WTC11 (cell line): ENCODE data around the gene DALRD3. TPM values are rescaled to one million over a fixed set of nuclear protein-coding genes. Genes with fewer than 3 reads are reported as not detected.
A peak's percentile ranks its signal among the peaks of the same experiment; 100 is the strongest.

Source experiments
- ATAC-seq: fragments of 200-7000 bp; cut with Tn5 transposase; 2 replicates; pipeline ENCODE4 v1.10.0; 2021; ENCODE audit warnings: mild to moderate bottlenecking, moderate library complexity
- CTCF ChIA-PET: fragments of 300-600 bp; sonication (Branson Sonifier 250); formaldehyde crosslinking; loops from one replicate; lab custom pipeline; 2021; ENCODE audit warnings: antibody characterized with exemption; lab: Charles Lee
- POLR2A ChIA-PET: fragments of 350-600 bp; sonication (Branson Sonifier 250); formaldehyde crosslinking; loops from one replicate; lab custom pipeline; 2021; ENCODE audit warnings: antibody characterized with exemption; lab: Charles Lee
- DNase-seq: peaks from one replicate; pipeline ENCODE4 v3.0.0; 2021; ENCODE audit warnings: low spot score
- H3K27ac Mint-ChIP-seq: 2 replicates; pipeline ENCODE4 v1.8.0; 2021; ENCODE audit warnings: mixed read lengths
- H3K27me3 Mint-ChIP-seq: 2 replicates; pipeline ENCODE4 v1.8.0; 2021; ENCODE audit warnings: low read depth, mild to moderate bottlenecking, moderate library complexity, mixed read lengths
- H3K36me3 Mint-ChIP-seq: 2 replicates; pipeline ENCODE4 v1.8.0; 2021; ENCODE audit warnings: mixed read lengths
- H3K4me1 Mint-ChIP-seq: 2 replicates; pipeline ENCODE4 v1.8.0; 2022; ENCODE audit warnings: mixed read lengths
- H3K4me3 Mint-ChIP-seq: 2 replicates; pipeline ENCODE4 v1.8.0; 2021; ENCODE audit warnings: mild to moderate bottlenecking, moderate library complexity, mixed read lengths
- H3K9me3 Mint-ChIP-seq: 2 replicates; pipeline ENCODE4 v1.8.0; 2021; ENCODE audit warnings: mixed read lengths
- ATF6 ChIP-seq: sonication (generic); formaldehyde crosslinking; IDR thresholded peaks from 2 replicates; pipeline ENCODE4 v1.8.1; 2023; ENCODE audit warnings: mild to moderate bottlenecking, missing genetic modification reagents
- IRF2 ChIP-seq: sonication (generic); formaldehyde crosslinking; IDR thresholded peaks from 2 replicates; pipeline ENCODE4 v1.8.0; 2022; ENCODE audit warnings: low read depth, missing genetic modification reagents, borderline replicate concordance
- MYBL2 ChIP-seq: sonication (generic); formaldehyde crosslinking; IDR thresholded peaks from 2 replicates; pipeline ENCODE4 v1.8.1; 2023; ENCODE audit warnings: mild to moderate bottlenecking, moderate library complexity, missing genetic modification reagents
- NFYB ChIP-seq: sonication (generic); formaldehyde crosslinking; conservative IDR thresholded peaks from 2 replicates; pipeline ENCODE4 v1.8.0; 2022; ENCODE audit warnings: low read depth, missing genetic modification reagents
- OVOL2 ChIP-seq: fragments of 250-450 bp; sonication (Bioruptor Pico); IDR thresholded peaks from 2 replicates; pipeline ENCODE4 v1.9.0; 2021; ENCODE audit warnings: mild to moderate bottlenecking, borderline replicate concordance
- PRRX2 ChIP-seq: fragments of 250-450 bp; sonication (Bioruptor Pico); IDR thresholded peaks from 2 replicates; pipeline ENCODE4 v1.8.0; 2021; ENCODE audit warnings: mild to moderate bottlenecking
- RELA ChIP-seq: sonication (generic); formaldehyde crosslinking; IDR thresholded peaks from 2 replicates; pipeline ENCODE4 v1.8.1; 2022; ENCODE audit warnings: missing genetic modification reagents, mild to moderate bottlenecking, borderline replicate concordance
- SMAD3 ChIP-seq: sonication (generic); formaldehyde crosslinking; IDR thresholded peaks from 2 replicates; pipeline ENCODE4 v1.8.0; 2022; ENCODE audit warnings: missing genetic modification reagents, mild to moderate bottlenecking, borderline replicate concordance
- USF1 ChIP-seq: sonication (generic); formaldehyde crosslinking; IDR thresholded peaks from 2 replicates; pipeline ENCODE4 v1.8.0; 2022; ENCODE audit warnings: mild to moderate bottlenecking, missing genetic modification reagents
- USF2 ChIP-seq: sonication (generic); formaldehyde crosslinking; IDR thresholded peaks from 2 replicates; pipeline ENCODE4 v1.8.1; 2023; ENCODE audit warnings: mild to moderate bottlenecking, missing genetic modification reagents, moderate library complexity
- ZBTB21 ChIP-seq: sonication (generic); formaldehyde crosslinking; IDR thresholded peaks from 2 replicates; pipeline ENCODE4 v1.8.1; 2023; ENCODE audit warnings: mild to moderate bottlenecking, missing genetic modification reagents, borderline replicate concordance
- ZNF317 ChIP-seq: sonication (generic); formaldehyde crosslinking; IDR thresholded peaks from 2 replicates; pipeline ENCODE4 v1.8.1; 2023; ENCODE audit warnings: low read depth, mild to moderate bottlenecking, moderate library complexity, missing genetic modification reagents, borderline replicate concordance
- total RNA-seq: library from RNA; stranded (reverse); gene quantifications from 3 replicates; pipeline ENCODE4 v1.2.3, GENCODE V29; 2021
- TF ChIP-seq, protein P1 (sequence below): fragments of 250-450 bp; sonication (Bioruptor Pico); IDR thresholded peaks from 2 replicates; pipeline ENCODE4 v1.9.0; 2021; ENCODE audit warnings: mild to moderate bottlenecking
- TF ChIP-seq, protein P2 (sequence below): sonication (generic); formaldehyde crosslinking; IDR thresholded peaks from 2 replicates; pipeline ENCODE4 v1.8.0; 2022; ENCODE audit warnings: mild to moderate bottlenecking, missing genetic modification reagents
- TF ChIP-seq, protein P3 (sequence below): sonication (generic); formaldehyde crosslinking; IDR thresholded peaks from 2 replicates; pipeline ENCODE4 v1.8.0; 2023; ENCODE audit warnings: missing genetic modification reagents, mild to moderate bottlenecking, borderline replicate concordance
- TF ChIP-seq, protein P4 (sequence below): sonication (generic); formaldehyde crosslinking; IDR thresholded peaks from 2 replicates; pipeline ENCODE4 v1.8.1; 2023; ENCODE audit warnings: mild to moderate bottlenecking, missing genetic modification reagents
- TF ChIP-seq, protein P5 (sequence below): sonication (generic); formaldehyde crosslinking; IDR thresholded peaks from 2 replicates; pipeline ENCODE4 v1.8.0; 2022; ENCODE audit warnings: mild to moderate bottlenecking, missing genetic modification reagents

DALRD3 gene
- total RNA-seq, 1 experiment from 2014 or later: 41.4 TPM

GRCh38 chr3:48991851-48992545, 26.4 kb downstream of the DALRD3 start:
- ChIA-PET POLR2A (interaction anchor here (1.2 to 3.6 kb wide), 3 partner anchors 15 to 38 kb away, joined by 3 to 61 read pairs (median 3); partner anchors contain the start of genes IMPDH2 and WDR6), CTCF (interaction anchor here (5.9 to 7.6 kb wide), 2 partner anchors 15 to 21 kb away, joined by 86 to 107 read pairs; partner anchors contain the start of gene WDR6)
- Mint-ChIP-seq H3K27me3 (no peaks in the 10 kb centered on the region), H3K9me3 (no peaks in the 10 kb centered on the region), H3K36me3 (peaks cover 4% of the 10 kb centered on the region; the same call in 1 of the 2 replicates), H3K4me3 (peak overlapping the region; percentile 83), H3K27ac (no peak overlapping the region), H3K4me1 (peaks cover 23% of the 10 kb centered on the region)
- ATAC-seq (no peak), DNase-seq (no peak)
- TF ChIP-seq SMAD3: no peak
- TF ChIP-seq NFYB: no peak
- TF ChIP-seq ZBTB21: no peak
- TF ChIP-seq IRF2: no peak
- TF ChIP-seq OVOL2: no peak
- TF ChIP-seq, protein P1, sequence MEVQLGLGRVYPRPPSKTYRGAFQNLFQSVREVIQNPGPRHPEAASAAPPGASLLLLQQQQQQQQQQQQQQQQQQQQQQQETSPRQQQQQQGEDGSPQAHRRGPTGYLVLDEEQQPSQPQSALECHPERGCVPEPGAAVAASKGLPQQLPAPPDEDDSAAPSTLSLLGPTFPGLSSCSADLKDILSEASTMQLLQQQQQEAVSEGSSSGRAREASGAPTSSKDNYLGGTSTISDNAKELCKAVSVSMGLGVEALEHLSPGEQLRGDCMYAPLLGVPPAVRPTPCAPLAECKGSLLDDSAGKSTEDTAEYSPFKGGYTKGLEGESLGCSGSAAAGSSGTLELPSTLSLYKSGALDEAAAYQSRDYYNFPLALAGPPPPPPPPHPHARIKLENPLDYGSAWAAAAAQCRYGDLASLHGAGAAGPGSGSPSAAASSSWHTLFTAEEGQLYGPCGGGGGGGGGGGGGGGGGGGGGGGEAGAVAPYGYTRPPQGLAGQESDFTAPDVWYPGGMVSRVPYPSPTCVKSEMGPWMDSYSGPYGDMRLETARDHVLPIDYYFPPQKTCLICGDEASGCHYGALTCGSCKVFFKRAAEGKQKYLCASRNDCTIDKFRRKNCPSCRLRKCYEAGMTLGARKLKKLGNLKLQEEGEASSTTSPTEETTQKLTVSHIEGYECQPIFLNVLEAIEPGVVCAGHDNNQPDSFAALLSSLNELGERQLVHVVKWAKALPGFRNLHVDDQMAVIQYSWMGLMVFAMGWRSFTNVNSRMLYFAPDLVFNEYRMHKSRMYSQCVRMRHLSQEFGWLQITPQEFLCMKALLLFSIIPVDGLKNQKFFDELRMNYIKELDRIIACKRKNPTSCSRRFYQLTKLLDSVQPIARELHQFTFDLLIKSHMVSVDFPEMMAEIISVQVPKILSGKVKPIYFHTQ (CRISPR knock-in tag): no peak
- TF ChIP-seq ZNF317 (CRISPR knock-in tag): no peak
- no peak for TF ChIP-seq RELA
- no peak for TF ChIP-seq ATF6 (CRISPR knock-in tag)

- ATAC-seq: peak; percentile 13
- no peaks in the 10 kb centered on the region for H3K9me3 Mint-ChIP-seq
- POLR2A ChIA-PET: interaction anchor here (1.2 to 4.5 kb wide), 4 partner anchors 16 to 39 kb away, joined by 3 to 61 read pairs (median 24); partner anchors contain the start of genes DALRD3, IMPDH2, NDUFAF3 and WDR6
- H3K27me3 Mint-ChIP-seq: no peaks in the 10 kb centered on the region
- DNase-seq: peak; percentile 43
- peaks cover 4% of the 10 kb centered on the region; the same call in 1 of the 2 replicates for H3K36me3 Mint-ChIP-seq
- CTCF ChIA-PET: interaction anchor here (1.3 to 7.6 kb wide), 3 partner anchors 16 to 251 kb away, joined by 3 to 107 read pairs (median 86); partner anchors contain the start of gene WDR6
- H3K4me3 Mint-ChIP-seq: peak overlapping the region; percentile 83
- H3K4me1 Mint-ChIP-seq: peaks cover 23% of the 10 kb centered on the region
- H3K27ac Mint-ChIP-seq: peak overlapping the region; percentile 53; the same call in 1 of the 2 replicates
- TF ChIP-seq USF2 (CRISPR knock-in tag) (peak; percentile 92), USF1 (CRISPR knock-in tag) (peak; percentile 92), MYBL2 (CRISPR knock-in tag) (peak; percentile 27; the same call in 1 of the 2 replicates), PRRX2 (CRISPR knock-in tag) (no peak)
- TF ChIP-seq, protein P2, sequence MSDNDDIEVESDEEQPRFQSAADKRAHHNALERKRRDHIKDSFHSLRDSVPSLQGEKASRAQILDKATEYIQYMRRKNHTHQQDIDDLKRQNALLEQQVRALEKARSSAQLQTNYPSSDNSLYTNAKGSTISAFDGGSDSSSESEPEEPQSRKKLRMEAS (CRISPR knock-in tag): peak; percentile 90
- TF ChIP-seq, protein P3, sequence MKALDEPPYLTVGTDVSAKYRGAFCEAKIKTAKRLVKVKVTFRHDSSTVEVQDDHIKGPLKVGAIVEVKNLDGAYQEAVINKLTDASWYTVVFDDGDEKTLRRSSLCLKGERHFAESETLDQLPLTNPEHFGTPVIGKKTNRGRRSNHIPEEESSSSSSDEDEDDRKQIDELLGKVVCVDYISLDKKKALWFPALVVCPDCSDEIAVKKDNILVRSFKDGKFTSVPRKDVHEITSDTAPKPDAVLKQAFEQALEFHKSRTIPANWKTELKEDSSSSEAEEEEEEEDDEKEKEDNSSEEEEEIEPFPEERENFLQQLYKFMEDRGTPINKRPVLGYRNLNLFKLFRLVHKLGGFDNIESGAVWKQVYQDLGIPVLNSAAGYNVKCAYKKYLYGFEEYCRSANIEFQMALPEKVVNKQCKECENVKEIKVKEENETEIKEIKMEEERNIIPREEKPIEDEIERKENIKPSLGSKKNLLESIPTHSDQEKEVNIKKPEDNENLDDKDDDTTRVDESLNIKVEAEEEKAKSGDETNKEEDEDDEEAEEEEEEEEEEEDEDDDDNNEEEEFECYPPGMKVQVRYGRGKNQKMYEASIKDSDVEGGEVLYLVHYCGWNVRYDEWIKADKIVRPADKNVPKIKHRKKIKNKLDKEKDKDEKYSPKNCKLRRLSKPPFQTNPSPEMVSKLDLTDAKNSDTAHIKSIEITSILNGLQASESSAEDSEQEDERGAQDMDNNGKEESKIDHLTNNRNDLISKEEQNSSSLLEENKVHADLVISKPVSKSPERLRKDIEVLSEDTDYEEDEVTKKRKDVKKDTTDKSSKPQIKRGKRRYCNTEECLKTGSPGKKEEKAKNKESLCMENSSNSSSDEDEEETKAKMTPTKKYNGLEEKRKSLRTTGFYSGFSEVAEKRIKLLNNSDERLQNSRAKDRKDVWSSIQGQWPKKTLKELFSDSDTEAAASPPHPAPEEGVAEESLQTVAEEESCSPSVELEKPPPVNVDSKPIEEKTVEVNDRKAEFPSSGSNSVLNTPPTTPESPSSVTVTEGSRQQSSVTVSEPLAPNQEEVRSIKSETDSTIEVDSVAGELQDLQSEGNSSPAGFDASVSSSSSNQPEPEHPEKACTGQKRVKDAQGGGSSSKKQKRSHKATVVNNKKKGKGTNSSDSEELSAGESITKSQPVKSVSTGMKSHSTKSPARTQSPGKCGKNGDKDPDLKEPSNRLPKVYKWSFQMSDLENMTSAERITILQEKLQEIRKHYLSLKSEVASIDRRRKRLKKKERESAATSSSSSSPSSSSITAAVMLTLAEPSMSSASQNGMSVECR: peak; percentile 43; the same call in 1 of the 2 replicates
- TF ChIP-seq, protein P4, sequence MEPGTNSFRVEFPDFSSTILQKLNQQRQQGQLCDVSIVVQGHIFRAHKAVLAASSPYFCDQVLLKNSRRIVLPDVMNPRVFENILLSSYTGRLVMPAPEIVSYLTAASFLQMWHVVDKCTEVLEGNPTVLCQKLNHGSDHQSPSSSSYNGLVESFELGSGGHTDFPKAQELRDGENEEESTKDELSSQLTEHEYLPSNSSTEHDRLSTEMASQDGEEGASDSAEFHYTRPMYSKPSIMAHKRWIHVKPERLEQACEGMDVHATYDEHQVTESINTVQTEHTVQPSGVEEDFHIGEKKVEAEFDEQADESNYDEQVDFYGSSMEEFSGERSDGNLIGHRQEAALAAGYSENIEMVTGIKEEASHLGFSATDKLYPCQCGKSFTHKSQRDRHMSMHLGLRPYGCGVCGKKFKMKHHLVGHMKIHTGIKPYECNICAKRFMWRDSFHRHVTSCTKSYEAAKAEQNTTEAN (CRISPR knock-in tag): peak; percentile 42; the same call in 1 of the 2 replicates
- TF ChIP-seq, protein P5, sequence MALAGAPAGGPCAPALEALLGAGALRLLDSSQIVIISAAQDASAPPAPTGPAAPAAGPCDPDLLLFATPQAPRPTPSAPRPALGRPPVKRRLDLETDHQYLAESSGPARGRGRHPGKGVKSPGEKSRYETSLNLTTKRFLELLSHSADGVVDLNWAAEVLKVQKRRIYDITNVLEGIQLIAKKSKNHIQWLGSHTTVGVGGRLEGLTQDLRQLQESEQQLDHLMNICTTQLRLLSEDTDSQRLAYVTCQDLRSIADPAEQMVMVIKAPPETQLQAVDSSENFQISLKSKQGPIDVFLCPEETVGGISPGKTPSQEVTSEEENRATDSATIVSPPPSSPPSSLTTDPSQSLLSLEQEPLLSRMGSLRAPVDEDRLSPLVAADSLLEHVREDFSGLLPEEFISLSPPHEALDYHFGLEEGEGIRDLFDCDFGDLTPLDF (CRISPR knock-in tag): 0 out of 2 replicates have a peak, but pooled peaks have one; percentile 69
Observed at GRCh38 chr3:48990636-48991469, 27.5 kb downstream of the DALRD3 start.
